GM12865 (cell line): ENCODE measurements around the gene TAS2R40.

Experiments
- DNase-seq: peaks from one replicate; pipeline ENCODE4 v3.0.0; 2010; ENCODE audit warnings: low read depth
- H3K4me3 ChIP-seq: 2 replicates; pipeline ENCODE4 v1.5.1; 2011; ENCODE audit warnings: mild to moderate bottlenecking, low read depth, low read length, control low read depth
- CTCF ChIP-seq: IDR thresholded peaks from 2 replicates; pipeline ENCODE4 v1.5.1; 2011; ENCODE audit warnings: low read length, control low read depth, low read depth, inconsistent platforms; ENCODE audit not compliant: insufficient read depth; ENCODE audit errors: missing control alignments

Gene TAS2R40

GRCh38 chr7:143222782-143223181 lies 945 bp downstream of the TAS2R40 start:
- DNase-seq = no peak
- H3K4me3 ChIP-seq = no peak overlapping the region
- no peak for TF ChIP-seq CTCF

- H3K4me3 ChIP-seq = no peak overlapping the region
- TF ChIP-seq CTCF = no peak
- no peak for DNase-seq
Observed at GRCh38 chr7:143223784-143224183, 1.9 kb downstream of the TAS2R40 start.

GRCh38 chr7:143225047-143225446 lies 3.2 kb downstream of the TAS2R40 start:
- no peak overlapping the region for H3K4me3 ChIP-seq
- no peak for TF ChIP-seq CTCF
- no peak for DNase-seq

- no peak for DNase-seq
- no peak for TF ChIP-seq CTCF
- no peak overlapping the region for H3K4me3 ChIP-seq
Observed at GRCh38 chr7:143227806-143228205, 6.0 kb downstream of the TAS2R40 start.

- no peak for DNase-seq
- TF ChIP-seq CTCF = no peak
- no peak overlapping the region for H3K4me3 ChIP-seq
Observed at GRCh38 chr7:143229054-143229790, 7.4 kb downstream of the TAS2R40 start.

GRCh38 chr7:143230602-143231457 lies 9.0 kb downstream of the TAS2R40 start:
- no peak for TF ChIP-seq CTCF
- H3K4me3 ChIP-seq = no peak overlapping the region
- DNase-seq = no peak
